HUES6 (cell line): ENCODE results near the gene EXOC3L2.

Experiments used
- H3K27ac ChIP-seq: 2 replicates; pipeline ENCODE4 v1.7.0; 2013; ENCODE audit warnings: low read depth, mild to moderate bottlenecking, low read length, inconsistent platforms
- H3K27me3 ChIP-seq: 2 replicates; pipeline ENCODE4 v1.6.1; 2013; ENCODE audit warnings: low read length; ENCODE audit not compliant: control insufficient read depth, insufficient read depth
- H3K36me3 ChIP-seq: 2 replicates; pipeline ENCODE4 v1.6.1; 2013; ENCODE audit warnings: low read length; ENCODE audit not compliant: control insufficient read depth, insufficient read depth
- H3K4me1 ChIP-seq: 2 replicates; pipeline ENCODE4 v1.6.1; 2013; ENCODE audit warnings: low read length; ENCODE audit not compliant: control insufficient read depth, insufficient read depth
- H3K4me3 ChIP-seq: 2 replicates; pipeline ENCODE4 v1.5.1; 2013; ENCODE audit warnings: low read depth, low read length
- H3K9ac ChIP-seq: one replicate; pipeline ENCODE4 v1.6.1; 2013; ENCODE audit warnings: mild to moderate bottlenecking, low read length
- H3K9me3 ChIP-seq: 2 replicates; pipeline ENCODE4 v1.6.1; 2013; ENCODE audit warnings: low read depth, low read length; ENCODE audit not compliant: control insufficient read depth, insufficient read depth

Gene EXOC3L2

DNA sequence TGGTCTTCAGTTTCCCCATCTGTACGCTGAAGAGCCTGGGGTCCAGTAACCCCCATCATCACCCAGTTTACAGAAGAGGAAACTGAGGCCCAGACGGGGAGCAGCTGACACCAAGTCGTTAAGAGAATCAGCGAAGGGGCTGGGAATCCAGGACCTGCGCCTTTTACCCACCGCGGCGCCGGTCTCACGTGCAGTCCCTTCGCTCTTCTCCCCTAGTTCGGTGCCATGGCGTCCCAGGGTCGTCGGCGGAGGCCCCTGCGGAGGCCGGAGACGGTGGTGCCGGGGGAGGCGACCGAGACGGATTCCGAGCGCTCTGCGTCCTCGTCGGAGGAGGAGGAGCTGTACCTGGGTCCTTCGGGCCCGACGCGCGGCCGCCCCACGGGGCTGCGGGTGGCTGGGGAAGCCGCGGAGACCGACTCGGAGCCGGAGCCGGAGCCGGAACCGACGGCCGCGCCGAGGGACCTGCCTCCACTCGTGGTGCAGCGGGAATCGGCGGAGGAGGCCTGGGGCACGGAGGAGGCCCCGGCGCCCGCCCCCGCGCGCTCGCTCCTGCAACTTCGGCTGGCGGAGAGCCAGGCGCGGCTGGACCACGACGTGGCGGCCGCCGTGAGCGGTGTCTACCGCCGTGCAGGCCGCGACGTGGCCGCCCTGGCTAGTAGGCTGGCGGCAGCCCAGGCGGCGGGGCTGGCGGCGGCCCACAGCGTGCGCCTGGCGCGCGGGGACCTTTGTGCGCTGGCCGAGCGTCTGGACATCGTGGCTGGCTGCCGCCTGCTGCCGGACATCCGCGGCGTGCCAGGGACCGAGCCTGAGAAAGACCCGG is 65.9 kb downstream of the EXOC3L2 start:
- H3K4me1 ChIP-seq = no peaks in the 10 kb centered on the region
- peak overlapping the region; percentile 37; the same call in 1 of the 2 replicates for H3K27ac ChIP-seq
- H3K4me3 ChIP-seq = peak overlapping the region; percentile 87
- no peaks in the 10 kb centered on the region for H3K9me3 ChIP-seq
- H3K9ac ChIP-seq = peak overlapping the region; percentile 77
- H3K27me3 ChIP-seq = no peaks in the 10 kb centered on the region
- peaks cover 2% of the 10 kb centered on the region; the same call in 1 of the 2 replicates for H3K36me3 ChIP-seq

DNA sequence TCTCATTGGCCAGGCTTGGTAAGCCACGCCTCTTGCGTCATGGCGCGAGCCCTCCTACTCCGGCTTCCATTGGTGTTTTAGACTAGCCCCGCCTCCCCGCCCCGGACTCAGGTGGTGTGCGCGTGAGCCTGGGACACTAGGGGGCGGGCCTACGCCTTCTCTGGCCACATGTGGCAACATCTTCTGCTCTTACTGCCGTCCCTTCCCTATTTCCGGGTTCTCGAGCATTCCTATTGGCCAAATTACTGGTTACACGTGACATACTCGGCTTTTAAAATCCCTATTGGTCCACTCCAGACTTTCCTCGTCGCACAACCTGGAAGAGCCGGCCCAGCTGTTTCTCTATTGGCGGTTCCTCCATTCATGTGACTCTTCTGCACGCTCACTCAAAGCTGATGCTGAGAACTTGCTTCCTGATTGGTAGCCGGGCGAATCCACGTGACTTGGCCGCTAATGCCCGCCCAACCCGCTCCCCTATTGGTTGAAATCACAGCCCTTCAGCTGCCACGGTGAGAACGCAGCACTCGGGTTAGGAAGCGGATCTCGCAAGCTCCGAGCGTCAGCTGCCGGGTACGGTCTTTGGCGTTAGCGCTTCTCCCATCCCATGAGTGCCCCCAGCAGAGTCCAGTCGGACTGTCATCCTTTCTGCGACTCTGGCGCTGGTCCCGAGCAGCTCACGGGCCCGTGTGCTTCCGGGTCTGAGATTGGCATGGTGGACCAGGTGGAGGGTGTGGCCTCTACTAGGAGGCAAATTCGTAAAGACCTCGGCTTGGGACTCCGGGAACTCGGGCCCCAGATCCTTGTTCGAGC is 66.7 kb downstream of the EXOC3L2 start, which contains the start of gene BLOC1S3:
Gene BLOC1S3, plus strand, starts transcription at position 523 of the 810 bp plus-strand sequence. CDS start 513 bp downstream, outside the sequence.
- H3K27ac ChIP-seq = peak within 1 kb of the TSS; percentile 37
- H3K9me3 ChIP-seq = no peaks in the 10 kb centered on the region

DNA sequence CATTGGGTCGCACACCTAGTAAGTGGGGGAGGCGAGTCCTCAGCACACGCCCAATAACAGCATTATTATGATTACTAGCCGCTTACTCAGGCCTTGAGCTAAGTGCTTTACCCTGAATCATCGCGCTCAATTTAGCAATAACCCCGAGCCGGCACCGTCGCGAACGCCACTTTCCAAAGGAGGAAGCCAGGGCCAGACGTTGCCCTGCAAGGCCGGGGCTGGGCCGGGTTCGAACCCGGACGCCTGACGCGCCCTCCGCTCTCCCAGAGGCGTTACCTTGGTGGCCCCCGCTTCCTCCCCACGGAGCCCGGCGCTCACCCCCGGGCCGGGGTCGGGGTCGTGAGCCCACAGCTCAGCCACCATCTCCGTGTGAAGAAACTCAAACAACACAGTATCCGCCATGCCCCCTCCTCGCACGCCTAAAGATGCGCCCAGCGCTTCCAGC is 67.4 kb downstream of the EXOC3L2 start, which contains the start of gene TRAPPC6A:
Gene TRAPPC6A, minus strand, starts transcription at position 421 of the 445 bp plus-strand sequence. Its CDS starts 19 bp downstream, at position 402.
- Histone ChIP-seq H3K9ac (peak within 1 kb of the TSS; percentile 78), H3K4me3 (peak within 1 kb of the TSS; percentile 87), H3K4me1 (no peaks in the 10 kb centered on the region), H3K27ac (peak within 1 kb of the TSS; percentile 37), H3K9me3 (no peaks in the 10 kb centered on the region), H3K27me3 (no peaks in the 10 kb centered on the region), H3K36me3 (peaks cover 2% of the 10 kb centered on the region; the same call in 1 of the 2 replicates)

More for the DNA sequence above, 66.7 kb downstream of the EXOC3L2 start, which contains the start of gene BLOC1S3:
- H3K4me3 ChIP-seq = peak within 1 kb of the TSS; percentile 87
- no peaks in the 10 kb centered on the region for H3K27me3 ChIP-seq
- no peaks in the 10 kb centered on the region for H3K4me1 ChIP-seq
- H3K9ac ChIP-seq = peak within 1 kb of the TSS; percentile 78
- H3K36me3 ChIP-seq = peaks cover 2% of the 10 kb centered on the region; the same call in 1 of the 2 replicates

- no peaks in the 10 kb centered on the region for H3K27me3 ChIP-seq
- no peaks in the 10 kb centered on the region; the same call in 1 of the 2 replicates for H3K4me1 ChIP-seq
- H3K36me3 ChIP-seq = no peaks in the 10 kb centered on the region
- no peak overlapping the region for H3K9ac ChIP-seq
- no peak overlapping the region for H3K27ac ChIP-seq
- H3K9me3 ChIP-seq = no peaks in the 10 kb centered on the region
- no peak overlapping the region for H3K4me3 ChIP-seq
Observed at GRCh38 chr19:45175515-45176345, 69.5 kb downstream of the EXOC3L2 start.

- Histone ChIP-seq H3K27me3 (no peaks in the 10 kb centered on the region), H3K36me3 (no peaks in the 10 kb centered on the region), H3K9me3 (no peaks in the 10 kb centered on the region), H3K27ac (no peak overlapping the region), H3K4me1 (no peaks in the 10 kb centered on the region; the same call in 1 of the 2 replicates), H3K4me3 (no peak overlapping the region), H3K9ac (no peak overlapping the region)
Observed at GRCh38 chr19:45173816-45174215, 71.4 kb downstream of the EXOC3L2 start.

GRCh38 chr19:45172611-45173208 is 72.5 kb downstream of the EXOC3L2 start:
- H3K4me1 ChIP-seq = no peaks in the 10 kb centered on the region; the same call in 1 of the 2 replicates
- H3K27ac ChIP-seq = no peak overlapping the region
- H3K9ac ChIP-seq = no peak overlapping the region
- H3K27me3 ChIP-seq = no peaks in the 10 kb centered on the region
- H3K9me3 ChIP-seq = no peaks in the 10 kb centered on the region
- no peaks in the 10 kb centered on the region for H3K36me3 ChIP-seq
- H3K4me3 ChIP-seq = no peak overlapping the region

DNA sequence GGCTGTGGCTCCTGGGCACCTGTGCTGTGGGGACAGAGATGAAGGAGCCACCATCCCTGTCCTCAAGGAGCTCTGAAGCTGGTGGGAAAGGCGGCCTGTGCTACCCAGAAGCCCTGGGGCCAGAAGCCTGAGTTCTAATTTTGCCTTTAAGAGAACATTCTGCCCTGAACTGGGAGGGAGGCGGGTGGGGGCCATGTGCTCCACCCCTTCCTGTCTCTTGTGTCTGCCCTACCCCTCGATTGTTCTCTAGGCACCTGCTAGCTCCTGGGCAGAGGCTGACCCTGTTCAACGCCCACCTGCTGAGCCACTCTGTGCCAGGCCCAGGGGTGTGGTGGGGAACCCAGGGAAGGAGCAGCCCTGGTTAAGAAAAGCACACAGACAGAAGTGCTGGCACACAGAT is 73.0 kb downstream of the EXOC3L2 start:
- no peak overlapping the region for H3K27ac ChIP-seq
- H3K27me3 ChIP-seq = no peaks in the 10 kb centered on the region
- peaks cover under 1% of the 10 kb centered on the region; the same call in 1 of the 2 replicates for H3K4me1 ChIP-seq
- H3K9ac ChIP-seq = no peak overlapping the region
- no peaks in the 10 kb centered on the region for H3K36me3 ChIP-seq
- H3K9me3 ChIP-seq = no peaks in the 10 kb centered on the region
- H3K4me3 ChIP-seq = no peak overlapping the region

DNA sequence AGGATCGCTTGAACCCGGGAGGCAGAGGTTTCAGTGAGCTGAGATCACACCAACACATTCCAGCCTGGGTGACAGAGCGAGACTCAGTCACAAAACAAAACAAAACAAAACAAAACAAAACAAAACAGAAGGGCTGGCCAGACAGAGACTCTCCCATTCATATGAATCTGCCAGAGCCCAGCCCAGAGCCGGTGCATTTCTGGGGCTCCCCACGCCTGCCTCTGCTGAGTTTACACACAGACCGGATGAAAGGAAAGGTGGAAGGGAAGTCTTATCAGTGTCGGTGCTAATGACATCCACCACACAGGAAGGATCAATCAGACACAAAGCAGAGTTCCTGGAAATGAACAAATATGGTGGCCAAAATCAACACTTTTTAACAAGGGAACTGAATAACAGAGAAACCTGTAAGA is 74.0 kb downstream of the EXOC3L2 start:
- Histone ChIP-seq H3K27ac (no peak overlapping the region), H3K4me1 (peaks cover 8% of the 10 kb centered on the region), H3K36me3 (no peaks in the 10 kb centered on the region), H3K9me3 (no peaks in the 10 kb centered on the region), H3K4me3 (no peak overlapping the region), H3K27me3 (no peaks in the 10 kb centered on the region), H3K9ac (peak overlapping the region; percentile 15)

- Histone ChIP-seq H3K36me3 (no peaks in the 10 kb centered on the region), H3K9me3 (no peaks in the 10 kb centered on the region), H3K9ac (no peak overlapping the region), H3K4me1 (peaks cover 8% of the 10 kb centered on the region), H3K27ac (no peak overlapping the region), H3K4me3 (no peak overlapping the region), H3K27me3 (no peaks in the 10 kb centered on the region)
Observed at GRCh38 chr19:45170146-45171106, 74.8 kb downstream of the EXOC3L2 start.
